B cell (primary cell): ENCODE results near the gene FAM177B.

Experiments
- EZH2 ChIP-seq: IDR thresholded peaks from 2 replicates; pipeline ENCODE4 v1.6.1; 2012; ENCODE audit warnings: borderline replicate concordance, low read depth, mild to moderate bottlenecking, moderate library complexity, low read length; ENCODE audit not compliant: insufficient read depth, poor library complexity, severe bottlenecking
- TF ChIP-seq, protein P1 (sequence below): fragments of 200-600 bp; IDR thresholded peaks from one replicate; pipeline ENCODE4 v1.8.0; 2022; ENCODE audit warnings: antibody characterized with exemption, mild to moderate bottlenecking

DNA sequence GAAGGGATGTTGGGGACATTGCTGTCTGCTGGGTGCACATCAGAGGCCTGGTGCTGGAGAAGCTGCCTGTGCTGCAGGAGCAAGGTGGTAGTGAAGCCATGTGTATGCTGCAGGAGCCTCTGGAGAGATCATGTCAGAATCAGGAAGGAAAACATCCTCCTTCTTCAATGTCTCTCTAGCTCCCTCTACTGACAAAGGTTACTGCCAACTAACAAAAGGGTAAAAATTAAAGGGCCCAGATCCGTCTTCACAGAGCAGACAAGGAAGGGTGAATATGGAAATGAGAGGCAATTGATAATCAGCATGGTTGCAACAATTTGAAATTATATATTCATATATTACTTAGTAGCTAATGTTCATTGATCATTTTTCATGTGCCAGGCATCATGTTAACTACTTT, 32.2 kb downstream of the FAM177B start:
- no peak for TF ChIP-seq EZH2
- TF ChIP-seq, protein P1, sequence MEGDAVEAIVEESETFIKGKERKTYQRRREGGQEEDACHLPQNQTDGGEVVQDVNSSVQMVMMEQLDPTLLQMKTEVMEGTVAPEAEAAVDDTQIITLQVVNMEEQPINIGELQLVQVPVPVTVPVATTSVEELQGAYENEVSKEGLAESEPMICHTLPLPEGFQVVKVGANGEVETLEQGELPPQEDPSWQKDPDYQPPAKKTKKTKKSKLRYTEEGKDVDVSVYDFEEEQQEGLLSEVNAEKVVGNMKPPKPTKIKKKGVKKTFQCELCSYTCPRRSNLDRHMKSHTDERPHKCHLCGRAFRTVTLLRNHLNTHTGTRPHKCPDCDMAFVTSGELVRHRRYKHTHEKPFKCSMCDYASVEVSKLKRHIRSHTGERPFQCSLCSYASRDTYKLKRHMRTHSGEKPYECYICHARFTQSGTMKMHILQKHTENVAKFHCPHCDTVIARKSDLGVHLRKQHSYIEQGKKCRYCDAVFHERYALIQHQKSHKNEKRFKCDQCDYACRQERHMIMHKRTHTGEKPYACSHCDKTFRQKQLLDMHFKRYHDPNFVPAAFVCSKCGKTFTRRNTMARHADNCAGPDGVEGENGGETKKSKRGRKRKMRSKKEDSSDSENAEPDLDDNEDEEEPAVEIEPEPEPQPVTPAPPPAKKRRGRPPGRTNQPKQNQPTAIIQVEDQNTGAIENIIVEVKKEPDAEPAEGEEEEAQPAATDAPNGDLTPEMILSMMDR = no peak
